ENCODE results near the gene EFNB2. TPM values are rescaled to one million over a fixed set of nuclear protein-coding genes. Genes with fewer than 3 reads are reported as not detected.

Gene EFNB2
- total RNA-seq, 1 experiment from 2014 or later: 16.9 TPM

DNA sequence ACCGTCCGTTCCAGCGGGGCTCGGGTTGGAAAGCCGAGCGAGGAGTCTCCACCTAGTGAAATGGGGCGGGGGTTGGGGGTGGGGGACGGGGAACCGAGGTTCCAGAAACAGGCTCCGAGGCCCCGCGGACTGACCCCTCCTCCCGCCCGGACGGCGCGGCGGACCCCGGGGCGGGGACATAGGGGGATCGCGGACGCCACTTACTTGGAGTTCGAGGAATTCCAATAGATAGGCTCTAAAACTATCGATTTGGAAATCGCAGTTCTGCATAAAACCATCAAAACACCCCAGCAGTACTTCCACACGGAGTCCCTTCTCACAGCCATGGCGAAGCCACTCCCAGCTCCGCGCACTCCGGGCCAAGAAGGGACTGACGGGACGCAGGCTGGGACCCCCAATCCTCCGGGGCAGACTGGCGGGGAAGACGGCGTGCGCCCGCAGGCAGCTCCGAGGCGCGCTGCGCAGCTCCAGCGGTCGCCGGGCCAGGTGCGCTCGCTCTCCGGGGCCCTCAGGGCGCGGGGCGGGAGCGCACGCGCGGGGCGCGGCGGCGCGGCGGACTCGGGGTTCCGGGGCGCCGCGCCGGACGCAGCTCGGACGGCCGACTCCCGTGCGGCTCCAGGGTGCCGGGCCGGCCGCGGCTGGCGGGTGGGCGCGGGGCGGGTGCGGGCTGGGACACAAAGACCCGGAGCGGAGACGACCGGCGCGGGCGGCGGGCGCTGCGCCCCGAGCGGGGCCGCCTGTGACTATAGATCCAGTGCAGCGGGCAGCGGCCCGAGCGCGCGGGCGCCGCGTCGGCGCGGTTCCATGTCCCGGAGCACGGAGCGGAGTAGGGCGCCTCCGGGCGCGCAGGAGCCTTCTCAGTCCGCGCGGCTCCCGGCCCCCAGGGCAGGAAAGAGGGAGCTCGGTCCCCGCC is 567 bp downstream of the EFNB2 start:
- CTCF ChIA-PET: interaction anchor here (0.5 kb wide), 1 partner anchor 493 kb away, joined by 4 read pairs; no protein-coding TSS in a partner anchor
- Mint-ChIP-seq H3K9me3 (ENCODE audit: low read depth, unreplicated experiment) (no peaks in the 10 kb centered on the region), H3K36me3 (ENCODE audit: insufficient read depth, unreplicated experiment) (peaks cover 33% of the 10 kb centered on the region), H3K4me3 (ENCODE audit: low read depth, unreplicated experiment) (peak overlapping the region; percentile 79), H3K27ac (ENCODE audit: unreplicated experiment) (no peak overlapping the region), H3K4me1 (ENCODE audit: low read depth, unreplicated experiment) (no peaks in the 10 kb centered on the region), H3K27me3 (ENCODE audit: unreplicated experiment) (no peaks in the 10 kb centered on the region)
- no peak for DNase-seq
- intact Hi-C loops (cut with micrococcal nuclease; ENCODE audit: unreplicated experiment): loop anchor here (5.0 to 10.0 kb wide), 2 partner anchors 453 to 1960 kb away; no protein-coding TSS in a partner anchor
- no TSS peak for BruUV-seq (replicated peaks)
- TF ChIP-seq CTCF (IDR thresholded peaks at IDR 0.05; ENCODE audit: unreplicated experiment): no peak

DNA sequence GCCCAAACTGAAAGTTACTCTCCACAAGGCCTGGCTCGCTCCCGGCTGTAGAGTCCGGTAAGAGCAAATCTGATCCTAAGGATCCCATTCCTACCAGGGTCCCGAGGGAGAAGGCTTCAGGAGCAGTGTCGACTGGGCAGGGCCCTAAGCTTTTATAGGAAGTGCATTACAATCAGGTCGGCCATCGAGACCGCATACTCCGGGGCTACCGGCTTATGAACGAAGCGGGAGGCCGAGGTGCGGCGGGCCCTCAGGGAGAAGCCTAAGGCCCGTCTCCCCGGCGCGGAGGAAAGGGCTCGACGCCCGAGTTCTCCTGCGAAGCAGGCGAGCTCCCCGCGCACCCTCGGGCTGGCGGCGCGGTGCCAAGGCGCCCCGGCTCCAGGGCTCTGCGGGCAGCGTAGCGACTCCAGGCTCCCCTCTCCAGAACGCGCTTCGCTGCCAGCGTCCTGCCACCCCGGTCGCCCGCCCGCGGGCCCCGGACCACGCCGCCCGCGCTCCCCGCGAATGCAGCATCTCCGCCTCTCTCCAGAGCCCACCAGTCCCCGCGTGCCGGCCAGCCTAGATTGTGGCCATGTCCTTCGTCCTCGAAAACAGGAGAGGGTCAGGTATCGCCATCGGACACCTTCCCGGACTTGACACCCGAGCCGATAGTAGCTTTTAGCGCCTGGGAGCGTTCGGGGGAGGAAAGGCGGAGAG is 1.4 kb downstream of the EFNB2 start:
- no peaks in the 10 kb centered on the region for H3K27me3 Mint-ChIP-seq (ENCODE audit: unreplicated experiment)
- DNase-seq: peak; percentile 17

GRCh38 chr13:106533101-106533942 is 2.1 kb downstream of the EFNB2 start:
- peak; percentile 71 for DNase-seq
- Mint-ChIP-seq H3K9me3 (ENCODE audit: low read depth, unreplicated experiment) (no peaks in the 10 kb centered on the region), H3K36me3 (ENCODE audit: insufficient read depth, unreplicated experiment) (peaks cover 36% of the 10 kb centered on the region), H3K27ac (ENCODE audit: unreplicated experiment) (no peak overlapping the region), H3K27me3 (ENCODE audit: unreplicated experiment) (no peaks in the 10 kb centered on the region), H3K4me1 (ENCODE audit: low read depth, unreplicated experiment) (no peaks in the 10 kb centered on the region), H3K4me3 (ENCODE audit: low read depth, unreplicated experiment) (peak overlapping the region; percentile 79)
- TSS peak; percentile 26 for BruUV-seq (replicated peaks)
- TF ChIP-seq CTCF (IDR thresholded peaks at IDR 0.05; ENCODE audit: unreplicated experiment): no peak
- intact Hi-C loops (cut with micrococcal nuclease; ENCODE audit: unreplicated experiment): loop anchor here (5.0 to 10.0 kb wide), 2 partner anchors 451 to 1959 kb away; no protein-coding TSS in a partner anchor
- CTCF ChIA-PET: no interaction called here

More for the DNA sequence above, 1.4 kb downstream of the EFNB2 start:
- intact Hi-C loops (cut with micrococcal nuclease; ENCODE audit: unreplicated experiment): loop anchor here (5.0 to 10.0 kb wide), 2 partner anchors 452 to 1959 kb away; no protein-coding TSS in a partner anchor
- no peaks in the 10 kb centered on the region for H3K4me1 Mint-ChIP-seq (ENCODE audit: low read depth, unreplicated experiment)
- peak overlapping the region; percentile 79 for H3K4me3 Mint-ChIP-seq (ENCODE audit: low read depth, unreplicated experiment)
- no peak for TF ChIP-seq CTCF (IDR thresholded peaks at IDR 0.05; ENCODE audit: unreplicated experiment)
- no peak overlapping the region for H3K27ac Mint-ChIP-seq (ENCODE audit: unreplicated experiment)
- peaks cover 36% of the 10 kb centered on the region for H3K36me3 Mint-ChIP-seq (ENCODE audit: insufficient read depth, unreplicated experiment)
- CTCF ChIA-PET: no interaction called here
- BruUV-seq (replicated peaks): no TSS peak
- H3K9me3 Mint-ChIP-seq (ENCODE audit: low read depth, unreplicated experiment): no peaks in the 10 kb centered on the region
